ENCODE measurements around the gene MACROH2A1. TPM values are rescaled to one million over a fixed set of nuclear protein-coding genes. Genes with fewer than 3 reads are reported as not detected.
A peak's percentile ranks its signal among the peaks of the same experiment; 100 is the strongest.

Gene MACROH2A1
- total and polyA plus RNA-seq, 9 of the 15 experiments (the other 6 are each of a cell fraction or from before 2014, with no cell fraction given): 44.9 to 289 (median 193) TPM

- TF ChIP-seq ZBTB2 (IDR thresholded peaks at IDR 0.05) (no peak), REST (IDR thresholded peaks at IDR 0.05; ENCODE audit: borderline replicate concordance) (peak; percentile 63; the same call in 1 of the 2 replicates), REST (CRISPR knock-in tag; IDR thresholded peaks at IDR 0.05; ENCODE audit: low read depth) (no peak), RAD21 (CRISPR knock-in tag; conservative IDR thresholded peaks at IDR 0.05 in 1 of 2, IDR thresholded peaks at IDR 0.05 in 1 of 2) (peak; percentile 63 to 84), ARNT (IDR thresholded peaks at IDR 0.05) (0 out of 4 replicates have a peak, but pooled peaks of 1 of the 2 experiments have one; percentile 38), RBM17 (IDR thresholded peaks at IDR 0.05; ENCODE audit: borderline replicate concordance, low read depth, low read length) (no peak), MEIS2 (IDR thresholded peaks at IDR 0.05; ENCODE audit: partially characterized antibody) (peak; percentile 47), FOXA3 (CRISPR knock-in tag; conservative IDR thresholded peaks at IDR 0.05 in 1 of 2, IDR thresholded peaks at IDR 0.05 in 1 of 2) (peak; percentile 83 to 88), TEAD1 (CRISPR knock-in tag; IDR thresholded peaks at IDR 0.05) (peak in 1 of 2 experiments; percentile 45; a peak in 1 of 4 replicates)
- TF ChIP-seq, protein P1, sequence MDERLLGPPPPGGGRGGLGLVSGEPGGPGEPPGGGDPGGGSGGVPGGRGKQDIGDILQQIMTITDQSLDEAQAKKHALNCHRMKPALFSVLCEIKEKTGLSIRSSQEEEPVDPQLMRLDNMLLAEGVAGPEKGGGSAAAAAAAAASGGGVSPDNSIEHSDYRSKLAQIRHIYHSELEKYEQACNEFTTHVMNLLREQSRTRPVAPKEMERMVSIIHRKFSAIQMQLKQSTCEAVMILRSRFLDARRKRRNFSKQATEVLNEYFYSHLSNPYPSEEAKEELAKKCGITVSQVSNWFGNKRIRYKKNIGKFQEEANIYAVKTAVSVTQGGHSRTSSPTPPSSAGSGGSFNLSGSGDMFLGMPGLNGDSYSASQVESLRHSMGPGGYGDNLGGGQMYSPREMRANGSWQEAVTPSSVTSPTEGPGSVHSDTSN (CRISPR knock-in tag; IDR thresholded peaks at IDR 0.05; ENCODE audit: low read depth): no peak
- TF ChIP-seq, protein P1 (tag; conservative IDR thresholded peaks at IDR 0.05; ENCODE audit: low read depth): peak; percentile 62
These were observed 27.4 kb upstream of the MACROH2A1 start (continued) for GRCh38 chr5:135426102-135427082.

Data from K562 (cell line).